Measurements from ENCODE around the gene WSCD1. TPM values are rescaled to one million over a fixed set of nuclear protein-coding genes. Genes with fewer than 3 reads are reported as not detected.

The WSCD1 gene
- total and polyA plus RNA-seq, 2 of the 4 experiments (the other 2 are of a cell fraction): 0.07 TPM; not detected in 1

DNA sequence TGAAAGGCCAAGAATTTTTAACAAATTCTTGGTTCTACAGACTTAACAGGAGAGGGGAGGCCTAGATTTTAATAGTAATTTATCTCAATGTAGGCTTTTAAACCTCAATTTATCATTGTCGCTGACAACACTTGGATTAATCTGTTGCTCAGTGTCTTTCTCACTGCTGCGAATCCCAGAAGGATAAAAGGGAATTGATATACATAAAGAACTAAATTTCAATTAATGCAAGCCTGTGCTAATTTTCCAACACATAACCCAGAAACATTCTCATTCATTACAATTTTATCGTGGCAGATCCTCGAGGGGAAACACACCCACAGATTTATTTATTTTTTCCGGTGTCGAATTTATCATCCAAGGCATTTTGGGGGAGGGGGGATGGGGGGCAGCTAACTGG is 98.1 kb downstream of the WSCD1 start:
- Histone ChIP-seq H3K4me2 (ENCODE audit: low read depth, low read length) (no peak overlapping the region), H3K9ac (ENCODE audit: low read depth, low read length) (no peak overlapping the region), H2AK5ac (ENCODE audit: low read depth, low read length) (no peak overlapping the region), H3K56ac (ENCODE audit: extremely low read depth, insufficient read depth, low read length) (no peak overlapping the region), H2BK120ac (ENCODE audit: low read depth, low read length) (no peak overlapping the region), H3K4me1 (ENCODE audit: control insufficient read depth, insufficient read depth, low read length) (no peaks in the 10 kb centered on the region), H3K9me3 (ENCODE audit: control insufficient read depth, insufficient read depth, low read length) (peaks cover 26% of the 10 kb centered on the region), H3K27ac (ENCODE audit: insufficient read depth, low read length) (no peak overlapping the region), H4K5ac (ENCODE audit: low read depth, low read length) (no peak overlapping the region), H4K20me1 (ENCODE audit: insufficient read depth, low read length) (no peaks in the 10 kb centered on the region), H3K18ac (ENCODE audit: low read depth, low read length) (no peak overlapping the region), H2BK15ac (ENCODE audit: low read depth, low read length) (no peak overlapping the region), H3K4me3 (ENCODE audit: insufficient read depth, low read depth, low read length) (no peak overlapping the region), H3K36me3 (ENCODE audit: control insufficient read depth, insufficient read depth, low read length) (no peaks in the 10 kb centered on the region), H2AK9ac (replicated peaks; ENCODE audit: low read depth, low read length, poor library complexity) (no peak overlapping the region), H3K9me1 (ENCODE audit: insufficient read depth, low read length) (no peaks in the 10 kb centered on the region), H3K14ac (replicated peaks; ENCODE audit: low read depth, low read length) (no peak overlapping the region), H3K27me3 (ENCODE audit: control insufficient read depth, insufficient read depth, low read length) (no peaks in the 10 kb centered on the region), H3K79me1 (ENCODE audit: low read depth in 1 of 2, low read length in 2 of 2) (no peaks in the 10 kb centered on the region), H3K4ac (ENCODE audit: low read depth, low read length) (no peak overlapping the region), H2AFZ (replicated peaks; ENCODE audit: low read length, poor library complexity) (no peak overlapping the region), H2BK20ac (ENCODE audit: low read depth, low read length) (no peak overlapping the region), H2BK5ac (ENCODE audit: low read depth, low read length, poor library complexity, severe bottlenecking) (no peak overlapping the region), H4K91ac (ENCODE audit: insufficient read depth, low read depth, low read length) (no peak overlapping the region), H3K23ac (ENCODE audit: low read depth, low read length) (no peak overlapping the region), H4K8ac (ENCODE audit: low read depth in 2 of 2, low read length in 2 of 2) (no peak overlapping the region)
- no peak for DNase-seq
- dilution Hi-C loops (cut with HindIII; ENCODE audit: low sequenced_read_pairs, unreplicated experiment) (no loop called here), intact Hi-C loops (cut with micrococcal nuclease) (no loop called here), in situ Hi-C loops (cut with MboI; ENCODE audit: low sequenced_read_pairs) (no loop called here)
- POLR2A ChIA-PET (ENCODE audit: unreplicated experiment): no interaction called here
- no CpG with 5 or more reads among the region's 6 CpGs for WGBS, 2 experiments (ENCODE audit: extremely low coverage in 2 of 2, insufficient read length in 1 of 2)
- no TSS peak for BruUV-seq (replicated peaks)
- no peak for ATAC-seq (ENCODE audit: low read depth)
- TF ChIP-seq, protein P1, sequence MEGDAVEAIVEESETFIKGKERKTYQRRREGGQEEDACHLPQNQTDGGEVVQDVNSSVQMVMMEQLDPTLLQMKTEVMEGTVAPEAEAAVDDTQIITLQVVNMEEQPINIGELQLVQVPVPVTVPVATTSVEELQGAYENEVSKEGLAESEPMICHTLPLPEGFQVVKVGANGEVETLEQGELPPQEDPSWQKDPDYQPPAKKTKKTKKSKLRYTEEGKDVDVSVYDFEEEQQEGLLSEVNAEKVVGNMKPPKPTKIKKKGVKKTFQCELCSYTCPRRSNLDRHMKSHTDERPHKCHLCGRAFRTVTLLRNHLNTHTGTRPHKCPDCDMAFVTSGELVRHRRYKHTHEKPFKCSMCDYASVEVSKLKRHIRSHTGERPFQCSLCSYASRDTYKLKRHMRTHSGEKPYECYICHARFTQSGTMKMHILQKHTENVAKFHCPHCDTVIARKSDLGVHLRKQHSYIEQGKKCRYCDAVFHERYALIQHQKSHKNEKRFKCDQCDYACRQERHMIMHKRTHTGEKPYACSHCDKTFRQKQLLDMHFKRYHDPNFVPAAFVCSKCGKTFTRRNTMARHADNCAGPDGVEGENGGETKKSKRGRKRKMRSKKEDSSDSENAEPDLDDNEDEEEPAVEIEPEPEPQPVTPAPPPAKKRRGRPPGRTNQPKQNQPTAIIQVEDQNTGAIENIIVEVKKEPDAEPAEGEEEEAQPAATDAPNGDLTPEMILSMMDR (conservative IDR thresholded peaks at IDR 0.05; ENCODE audit: low read depth, low read length): no peak
- TF ChIP-seq FOS (IDR thresholded peaks at IDR 0.05; ENCODE audit: low read depth, low read length) (no peak), MAZ (IDR thresholded peaks at IDR 0.05; ENCODE audit: borderline replicate concordance, low read depth, low read length) (no peak), USF2 (IDR thresholded peaks at IDR 0.05; ENCODE audit: low read depth, low read length) (no peak), POLR2A (IDR thresholded peaks at IDR 0.05; ENCODE audit: low read depth, low read length) (no peak), NFE2L2 (IDR thresholded peaks at IDR 0.05; ENCODE audit: low read depth, low read length) (no peak), CHD1 (IDR thresholded peaks at IDR 0.05; ENCODE audit: low read depth, low read length) (no peak), RFX5 (IDR thresholded peaks at IDR 0.05; ENCODE audit: low read depth, low read length) (no peak), MXI1 (IDR thresholded peaks at IDR 0.05; ENCODE audit: borderline replicate concordance, low read depth, low read length) (no peak), CEBPB (IDR thresholded peaks at IDR 0.05; ENCODE audit: low read depth, low read length) (no peak), RAD21 (IDR thresholded peaks at IDR 0.05; ENCODE audit: low read length) (no peak), BHLHE40 (IDR thresholded peaks at IDR 0.05; ENCODE audit: low read depth, low read length) (no peak), RCOR1 (IDR thresholded peaks at IDR 0.05; ENCODE audit: insufficient replicate concordance, low read length) (no peak), MAFK (IDR thresholded peaks at IDR 0.05; ENCODE audit: low read depth, low read length) (no peak), SMC3 (IDR thresholded peaks at IDR 0.05; ENCODE audit: low read depth, low read length) (no peak)
- TF ChIP-seq, protein P2, sequence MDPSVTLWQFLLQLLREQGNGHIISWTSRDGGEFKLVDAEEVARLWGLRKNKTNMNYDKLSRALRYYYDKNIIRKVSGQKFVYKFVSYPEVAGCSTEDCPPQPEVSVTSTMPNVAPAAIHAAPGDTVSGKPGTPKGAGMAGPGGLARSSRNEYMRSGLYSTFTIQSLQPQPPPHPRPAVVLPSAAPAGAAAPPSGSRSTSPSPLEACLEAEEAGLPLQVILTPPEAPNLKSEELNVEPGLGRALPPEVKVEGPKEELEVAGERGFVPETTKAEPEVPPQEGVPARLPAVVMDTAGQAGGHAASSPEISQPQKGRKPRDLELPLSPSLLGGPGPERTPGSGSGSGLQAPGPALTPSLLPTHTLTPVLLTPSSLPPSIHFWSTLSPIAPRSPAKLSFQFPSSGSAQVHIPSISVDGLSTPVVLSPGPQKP (IDR thresholded peaks at IDR 0.05; ENCODE audit: borderline replicate concordance, low read depth, low read length): no peak
- CTCF ChIA-PET: no interaction called here

Data from IMR-90 (cell line).